C4-2B (cell line): ENCODE measurements around the gene CCR8.

ENCODE experiments used
- H3K27ac ChIP-seq: fragments of 450-650 bp; 2 replicates; pipeline ENCODE4 v1.5.1; 2017
- ZFX ChIP-seq: fragments of 450-650 bp; IDR thresholded peaks from 2 replicates; pipeline ENCODE4 v1.6.1; 2017
- TF ChIP-seq, protein P1 (sequence below): fragments of 450-650 bp; conservative IDR thresholded peaks from 2 replicates; pipeline ENCODE4 v1.5.1; 2017; ENCODE audit warnings: mild to moderate bottlenecking

Gene CCR8, protein sequence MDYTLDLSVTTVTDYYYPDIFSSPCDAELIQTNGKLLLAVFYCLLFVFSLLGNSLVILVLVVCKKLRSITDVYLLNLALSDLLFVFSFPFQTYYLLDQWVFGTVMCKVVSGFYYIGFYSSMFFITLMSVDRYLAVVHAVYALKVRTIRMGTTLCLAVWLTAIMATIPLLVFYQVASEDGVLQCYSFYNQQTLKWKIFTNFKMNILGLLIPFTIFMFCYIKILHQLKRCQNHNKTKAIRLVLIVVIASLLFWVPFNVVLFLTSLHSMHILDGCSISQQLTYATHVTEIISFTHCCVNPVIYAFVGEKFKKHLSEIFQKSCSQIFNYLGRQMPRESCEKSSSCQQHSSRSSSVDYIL

DNA sequence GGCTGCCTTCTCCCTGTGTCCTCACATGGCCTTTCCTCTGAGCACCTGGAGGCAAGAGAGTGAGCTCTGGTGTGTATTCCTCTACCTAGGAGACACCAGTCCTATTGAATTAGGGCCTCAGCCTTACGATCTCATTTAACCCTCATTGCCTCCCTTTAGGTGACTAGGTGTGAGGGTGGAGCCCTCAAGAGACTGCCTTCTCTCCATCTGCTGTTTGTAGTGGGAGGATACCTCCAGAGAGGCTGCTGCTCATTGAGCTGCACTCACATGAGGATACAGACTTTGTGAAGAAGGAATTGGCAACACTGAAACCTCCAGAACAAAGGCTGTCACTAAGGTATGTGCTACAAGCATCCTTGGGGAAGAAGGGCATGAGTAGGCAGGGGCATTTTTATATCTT lies at the start of gene CCR8:
Gene CCR8 (plus strand): TSS at position 217 of the 400 bp plus-strand sequence. CDS start 2,623 bp downstream, outside the sequence.
- no peak within 1 kb of the TSS for H3K27ac ChIP-seq
- TF ChIP-seq ZFX: no peak
- TF ChIP-seq, protein P1, sequence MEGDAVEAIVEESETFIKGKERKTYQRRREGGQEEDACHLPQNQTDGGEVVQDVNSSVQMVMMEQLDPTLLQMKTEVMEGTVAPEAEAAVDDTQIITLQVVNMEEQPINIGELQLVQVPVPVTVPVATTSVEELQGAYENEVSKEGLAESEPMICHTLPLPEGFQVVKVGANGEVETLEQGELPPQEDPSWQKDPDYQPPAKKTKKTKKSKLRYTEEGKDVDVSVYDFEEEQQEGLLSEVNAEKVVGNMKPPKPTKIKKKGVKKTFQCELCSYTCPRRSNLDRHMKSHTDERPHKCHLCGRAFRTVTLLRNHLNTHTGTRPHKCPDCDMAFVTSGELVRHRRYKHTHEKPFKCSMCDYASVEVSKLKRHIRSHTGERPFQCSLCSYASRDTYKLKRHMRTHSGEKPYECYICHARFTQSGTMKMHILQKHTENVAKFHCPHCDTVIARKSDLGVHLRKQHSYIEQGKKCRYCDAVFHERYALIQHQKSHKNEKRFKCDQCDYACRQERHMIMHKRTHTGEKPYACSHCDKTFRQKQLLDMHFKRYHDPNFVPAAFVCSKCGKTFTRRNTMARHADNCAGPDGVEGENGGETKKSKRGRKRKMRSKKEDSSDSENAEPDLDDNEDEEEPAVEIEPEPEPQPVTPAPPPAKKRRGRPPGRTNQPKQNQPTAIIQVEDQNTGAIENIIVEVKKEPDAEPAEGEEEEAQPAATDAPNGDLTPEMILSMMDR: no peak

DNA sequence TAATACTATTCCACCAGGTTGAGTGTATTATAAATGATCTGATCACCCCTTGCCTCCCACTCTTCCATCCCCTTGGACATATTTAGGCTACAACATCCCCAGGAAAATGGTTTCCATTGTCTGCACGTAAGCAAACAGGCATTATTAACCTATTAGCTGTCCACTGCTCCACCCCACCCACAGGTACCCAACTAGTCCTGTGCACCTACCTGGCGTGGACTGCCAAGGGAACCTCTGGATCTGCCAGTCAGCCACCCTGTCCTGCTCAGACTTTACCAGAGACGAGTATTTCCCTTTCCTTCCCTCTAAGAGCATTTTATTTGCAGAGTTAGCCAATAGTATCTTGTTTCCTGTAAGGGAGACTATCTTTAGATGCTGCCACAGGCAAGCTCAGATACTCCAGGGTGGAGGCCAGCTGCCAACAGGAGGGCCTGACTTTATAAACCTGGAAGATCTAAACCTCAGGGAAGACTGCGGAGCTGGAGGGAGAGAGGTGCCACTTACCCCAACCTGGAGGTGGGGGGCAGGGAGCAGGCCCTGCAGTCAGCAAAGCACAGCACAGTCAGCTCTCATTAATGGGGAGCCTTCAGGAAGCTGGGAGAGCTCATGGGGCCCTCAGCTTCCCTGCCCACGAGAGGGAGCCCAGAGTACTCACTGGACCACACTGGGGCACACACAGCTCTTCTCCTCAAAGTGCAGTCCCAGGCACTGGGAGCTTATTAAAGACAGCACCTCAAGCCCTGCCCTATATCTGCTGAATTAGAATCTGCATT lies 49.6 kb upstream of the CCR8 start, which contains the start of gene CX3CR1:
Gene CX3CR1 (minus strand): TSS at position 292 of the 773 bp plus-strand sequence. CDS start 13,527 bp downstream, outside the sequence.
- TF ChIP-seq ZFX: no peak
- TF ChIP-seq, protein P1: no peak
- H3K27ac ChIP-seq: no peak within 1 kb of the TSS

DNA sequence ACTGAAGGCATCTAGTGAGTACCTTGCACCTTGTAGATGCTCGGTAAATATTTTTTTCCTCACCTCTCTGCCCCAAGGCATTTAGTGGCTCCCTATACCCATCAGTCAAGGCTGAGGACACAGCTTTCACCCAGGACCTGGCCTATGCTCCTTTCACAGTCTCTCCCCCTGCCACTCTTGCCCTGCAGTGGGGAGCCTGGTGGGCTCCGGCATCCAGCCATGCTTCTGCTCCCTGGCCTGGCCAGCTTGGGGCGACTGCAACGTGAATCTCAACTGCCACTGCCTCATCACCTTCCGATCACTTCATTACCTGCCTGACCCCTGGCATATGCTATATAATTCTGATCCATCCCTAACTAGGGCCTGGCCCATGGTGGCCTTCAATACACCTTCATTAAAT lies 48.9 kb upstream of the CCR8 start:
- TF ChIP-seq ZFX: no peak
- TF ChIP-seq, protein P1: no peak
- H3K27ac ChIP-seq: no peak overlapping the region

DNA sequence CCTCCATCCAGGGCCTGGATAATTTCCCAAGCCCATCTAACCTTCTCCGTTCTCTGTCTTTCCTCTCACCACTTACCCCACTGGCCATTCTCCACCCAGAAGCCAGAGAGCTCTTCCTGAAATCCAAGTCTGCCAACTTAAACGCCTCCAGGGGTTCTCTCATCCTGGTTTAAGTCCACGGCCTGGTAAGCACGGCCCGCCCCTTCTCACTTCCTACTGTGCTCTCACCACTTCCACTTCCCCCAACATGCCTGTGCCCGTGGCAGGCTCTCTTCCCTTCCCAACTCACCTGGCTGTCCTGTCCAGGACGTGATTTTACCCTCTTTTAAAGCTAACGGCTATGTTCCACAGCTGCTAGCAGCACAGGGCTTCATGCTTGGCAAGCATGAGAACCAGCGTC lies 48.0 kb upstream of the CCR8 start:
- TF ChIP-seq, protein P1: no peak
- TF ChIP-seq ZFX: no peak
- H3K27ac ChIP-seq: no peak overlapping the region

DNA sequence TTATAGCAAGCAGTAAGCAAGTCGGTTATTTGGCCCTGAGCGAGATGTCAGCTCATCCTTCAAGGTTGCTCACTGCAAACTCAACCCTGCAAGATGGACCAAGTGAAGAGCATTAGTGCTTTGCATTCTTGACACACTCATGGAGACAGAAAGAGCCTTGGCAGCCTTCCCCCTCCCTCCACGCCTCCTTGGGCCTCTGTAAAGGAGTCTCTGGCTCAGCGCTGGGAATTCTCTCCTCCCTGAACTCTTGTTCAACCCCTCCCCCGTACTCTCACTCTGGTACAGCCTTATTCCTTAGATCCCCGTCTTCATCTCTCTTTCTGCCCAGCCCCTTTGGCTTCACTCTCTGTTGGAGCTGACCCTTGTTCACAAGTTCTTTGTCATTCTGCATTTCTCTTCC lies 47.5 kb upstream of the CCR8 start:
- TF ChIP-seq ZFX: no peak
- TF ChIP-seq, protein P1: no peak
- no peak overlapping the region for H3K27ac ChIP-seq

DNA sequence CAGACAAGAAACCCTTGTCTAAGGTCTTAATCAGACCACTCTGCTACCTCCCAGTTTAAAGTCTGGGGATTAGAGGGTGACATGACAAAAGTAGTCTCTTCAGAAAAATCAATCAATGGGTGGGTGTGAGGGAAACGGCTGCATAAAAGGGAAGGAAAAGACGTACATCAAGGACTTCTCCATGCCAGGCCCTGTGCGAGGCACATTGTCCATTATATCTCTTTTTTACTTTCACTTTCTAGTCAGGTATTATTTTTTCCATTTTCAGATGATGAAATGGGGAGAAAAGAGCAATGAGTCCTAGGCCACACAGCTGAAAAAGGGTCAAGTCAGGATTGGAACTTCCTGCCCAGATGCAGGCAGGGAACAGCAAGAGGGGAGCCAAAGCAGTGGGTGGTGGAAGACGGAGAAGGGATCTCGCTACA lies 45.0 kb upstream of the CCR8 start:
- no peak for TF ChIP-seq ZFX
- TF ChIP-seq, protein P1: no peak
- H3K27ac ChIP-seq: no peak overlapping the region

DNA sequence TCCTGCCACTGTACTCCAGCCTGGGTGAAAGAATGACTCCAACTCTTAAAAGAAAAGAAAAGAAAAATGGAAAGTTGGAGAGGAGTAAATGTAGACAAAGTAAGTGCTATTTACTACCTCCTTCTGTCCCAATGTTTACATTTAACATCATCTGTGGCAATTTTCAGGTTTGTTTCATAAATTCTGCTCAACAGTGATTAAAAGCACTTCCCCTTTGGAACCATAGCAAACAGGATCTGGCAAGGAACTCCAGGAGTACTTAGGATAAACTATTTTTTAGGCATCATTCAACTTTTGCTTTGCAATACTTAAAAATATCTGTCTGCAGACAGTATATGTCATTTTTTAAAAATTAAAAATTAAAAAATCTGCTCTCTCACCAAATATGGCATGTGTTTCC lies 44.2 kb upstream of the CCR8 start:
- no peak overlapping the region for H3K27ac ChIP-seq
- TF ChIP-seq ZFX: no peak
- TF ChIP-seq, protein P1: no peak
